H7 (cell line): Measurements from ENCODE around the gene JAZF1. TPM values are rescaled to one million over a fixed set of nuclear protein-coding genes. Genes with fewer than 3 reads are reported as not detected.

ENCODE experiments used
- DNase-seq: peaks from one replicate; pipeline ENCODE4 v3.0.0; 2012
- H3K27me3 ChIP-seq: 2 replicates; pipeline ENCODE4 v1.6.0; 2011; ENCODE audit warnings: mild to moderate bottlenecking, low read length; ENCODE audit not compliant: control insufficient read depth, insufficient read depth
- H3K36me3 ChIP-seq: replicated peaks from 2 replicates; pipeline ENCODE4 v1.5.1; 2011; ENCODE audit warnings: low read length; ENCODE audit not compliant: control insufficient read depth, insufficient read depth
- H3K4me3 ChIP-seq: 2 replicates; pipeline ENCODE4 v1.5.1; 2011; ENCODE audit warnings: low read depth, mild to moderate bottlenecking, control low read depth, low read length, moderate library complexity; ENCODE audit not compliant: insufficient read depth
- total RNA-seq: library from RNA; depleted of rRNA; stranded (reverse); fragments of >200 nt; shearing (Covaris generic); gene quantifications from 2 replicates; pipeline ENCODE4 v1.2.3, GENCODE V29; 2014

JAZF1 gene
- total RNA-seq, 1 experiment from 2014 or later = 11.3 TPM

DNA sequence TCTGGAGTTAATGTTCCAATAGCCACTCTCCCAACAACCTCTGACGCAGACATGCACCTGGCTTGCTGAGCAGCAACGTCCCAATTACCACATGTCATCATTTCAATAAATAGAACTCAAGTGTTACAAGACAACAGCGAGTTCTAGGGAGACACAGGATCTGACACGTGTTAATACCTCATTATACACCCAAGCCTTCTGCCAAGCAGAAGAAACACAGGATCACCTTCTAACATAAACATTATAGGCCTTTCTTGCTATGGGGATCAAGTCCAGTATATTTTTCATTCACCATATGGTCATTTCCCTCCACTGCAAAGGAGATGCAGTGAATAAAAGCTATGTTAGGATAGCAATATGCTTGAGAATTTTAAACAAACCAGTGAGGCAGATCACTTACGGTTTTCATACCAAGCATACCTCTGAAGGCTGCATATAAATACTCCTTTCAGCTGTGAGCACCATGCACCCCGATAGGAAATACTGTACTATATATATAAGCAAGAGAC, 74.2 kb downstream of the JAZF1 start:
- DNase-seq = no peak

DNA sequence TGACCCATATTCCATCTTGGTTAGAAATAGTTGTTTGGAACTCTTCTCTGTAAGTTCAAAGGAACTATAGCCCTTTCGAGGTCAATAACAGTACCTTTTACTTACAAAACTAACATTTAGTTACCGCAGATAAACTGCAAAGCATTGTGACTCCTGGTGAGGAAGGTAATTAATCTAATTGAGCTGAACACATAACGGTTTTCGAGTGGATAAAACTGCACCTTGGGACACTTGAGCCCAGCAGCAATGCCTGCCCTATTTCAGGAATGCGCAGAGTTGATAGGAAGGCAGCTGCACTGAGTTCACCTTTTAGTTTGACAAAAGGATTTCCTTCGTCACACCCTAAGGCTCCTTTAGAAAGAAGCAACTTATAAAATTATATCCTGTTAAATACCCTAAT, 75.4 kb downstream of the JAZF1 start:
- Histone ChIP-seq H3K27me3 (no peaks in the 10 kb centered on the region), H3K4me3 (no peak overlapping the region), H3K36me3 (no peaks in the 10 kb centered on the region)
- DNase-seq = no peak

More for the DNA sequence above, 74.2 kb downstream of the JAZF1 start:
- no peaks in the 10 kb centered on the region for H3K36me3 ChIP-seq
- H3K4me3 ChIP-seq = no peak overlapping the region
- H3K27me3 ChIP-seq = no peaks in the 10 kb centered on the region

DNA sequence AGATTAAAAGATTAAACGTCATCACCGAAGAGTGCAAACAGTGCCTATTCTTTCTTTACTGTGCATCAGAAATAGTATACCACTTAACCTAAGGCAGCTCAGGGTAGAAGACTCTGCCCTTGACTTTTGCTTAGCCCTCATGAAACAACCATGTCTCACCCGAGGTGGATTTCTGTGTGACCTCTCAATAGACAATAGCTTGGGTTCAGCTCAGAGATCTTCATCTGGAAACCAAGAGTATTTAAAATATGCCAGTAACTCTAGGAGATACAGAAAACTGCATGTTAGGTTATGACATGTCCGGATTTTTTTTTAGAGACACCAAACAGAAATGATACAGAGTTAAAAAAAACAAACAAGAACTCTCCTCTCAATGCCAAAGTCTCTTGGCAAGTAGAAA, 75.8 kb downstream of the JAZF1 start:
- no peak for DNase-seq
- H3K27me3 ChIP-seq = no peaks in the 10 kb centered on the region
- H3K4me3 ChIP-seq = no peak overlapping the region
- H3K36me3 ChIP-seq = no peaks in the 10 kb centered on the region

GRCh38 chr7:28104041-28104541, 76.5 kb downstream of the JAZF1 start:
- Histone ChIP-seq H3K4me3 (no peak overlapping the region), H3K36me3 (no peaks in the 10 kb centered on the region), H3K27me3 (no peaks in the 10 kb centered on the region)
- no peak for DNase-seq

DNA sequence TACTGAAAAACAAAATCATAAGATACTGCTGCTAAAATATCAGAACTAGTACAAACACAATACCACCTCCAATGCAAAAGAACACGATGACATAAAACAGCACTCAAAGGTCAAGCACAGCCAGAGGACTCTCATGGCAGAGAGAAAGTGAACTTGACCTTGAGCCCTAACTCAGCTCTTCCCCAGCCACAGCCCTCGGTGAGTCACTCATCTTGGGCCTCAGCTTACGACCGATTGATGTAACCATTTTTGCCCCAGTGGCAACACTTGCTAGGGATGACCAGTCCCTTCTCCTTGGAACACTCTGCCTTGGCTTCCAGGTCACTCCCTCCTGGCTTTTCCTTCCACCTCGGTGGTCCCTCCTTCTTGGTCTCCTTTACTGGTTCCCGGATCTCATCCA, 77.8 kb downstream of the JAZF1 start:
- Histone ChIP-seq H3K27me3 (no peaks in the 10 kb centered on the region), H3K4me3 (no peak overlapping the region), H3K36me3 (no peaks in the 10 kb centered on the region)
- no peak for DNase-seq

- H3K27me3 ChIP-seq = no peaks in the 10 kb centered on the region
- peak; percentile 76 for DNase-seq
- H3K36me3 ChIP-seq = no peaks in the 10 kb centered on the region
Measured at GRCh38 chr7:28096713-28097112, 83.9 kb downstream of the JAZF1 start.

DNA sequence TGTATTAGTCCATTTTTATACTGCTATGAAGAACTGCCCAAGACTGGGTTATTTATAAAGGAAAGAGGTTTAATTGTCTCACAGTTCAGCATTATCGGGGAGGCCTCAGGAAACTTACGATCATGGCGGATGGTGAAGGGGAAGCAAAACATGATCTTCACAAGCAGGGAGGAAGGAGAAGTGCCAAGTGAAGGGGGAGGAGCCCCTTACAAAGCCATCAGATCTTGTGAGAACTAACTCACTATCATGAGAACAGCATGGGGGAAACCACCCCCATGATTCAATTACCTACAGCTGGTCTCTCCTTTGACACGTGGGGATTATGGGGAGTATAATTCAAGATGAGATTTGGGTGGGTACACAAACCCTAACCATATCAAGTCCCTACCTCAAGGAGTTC, 85.4 kb downstream of the JAZF1 start:
- Histone ChIP-seq H3K27me3 (no peaks in the 10 kb centered on the region), H3K36me3 (no peaks in the 10 kb centered on the region), H3K4me3 (no peak overlapping the region)
- DNase-seq = no peak

More at GRCh38 chr7:28096713-28097112, 83.9 kb downstream of the JAZF1 start:
- no peak overlapping the region for H3K4me3 ChIP-seq

GRCh38 chr7:28093623-28094232, 86.9 kb downstream of the JAZF1 start:
- H3K4me3 ChIP-seq = no peak overlapping the region
- H3K36me3 ChIP-seq = no peaks in the 10 kb centered on the region
- no peaks in the 10 kb centered on the region for H3K27me3 ChIP-seq
- peak; percentile 84 for DNase-seq

DNA sequence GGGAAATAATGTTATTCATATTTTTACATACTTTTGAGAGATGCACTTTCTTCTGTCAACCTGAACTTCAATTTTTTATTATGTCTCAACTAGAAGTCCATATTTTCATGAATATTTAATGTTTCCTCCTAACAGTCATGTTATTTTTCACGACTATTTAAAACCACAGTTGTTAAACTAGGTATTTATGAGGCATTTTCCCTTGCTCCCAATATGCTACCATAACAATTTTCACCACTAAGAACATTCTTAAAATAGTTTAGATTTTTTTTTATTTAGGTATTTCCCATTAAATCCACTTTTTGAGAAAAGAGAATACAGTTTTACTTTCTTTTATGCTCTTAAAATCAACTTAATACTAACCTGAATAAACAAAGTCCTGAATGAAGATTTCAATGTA, 89.4 kb downstream of the JAZF1 start:
- H3K36me3 ChIP-seq = no peaks in the 10 kb centered on the region
- no peaks in the 10 kb centered on the region for H3K27me3 ChIP-seq
- H3K4me3 ChIP-seq = no peak overlapping the region
- DNase-seq = no peak

DNA sequence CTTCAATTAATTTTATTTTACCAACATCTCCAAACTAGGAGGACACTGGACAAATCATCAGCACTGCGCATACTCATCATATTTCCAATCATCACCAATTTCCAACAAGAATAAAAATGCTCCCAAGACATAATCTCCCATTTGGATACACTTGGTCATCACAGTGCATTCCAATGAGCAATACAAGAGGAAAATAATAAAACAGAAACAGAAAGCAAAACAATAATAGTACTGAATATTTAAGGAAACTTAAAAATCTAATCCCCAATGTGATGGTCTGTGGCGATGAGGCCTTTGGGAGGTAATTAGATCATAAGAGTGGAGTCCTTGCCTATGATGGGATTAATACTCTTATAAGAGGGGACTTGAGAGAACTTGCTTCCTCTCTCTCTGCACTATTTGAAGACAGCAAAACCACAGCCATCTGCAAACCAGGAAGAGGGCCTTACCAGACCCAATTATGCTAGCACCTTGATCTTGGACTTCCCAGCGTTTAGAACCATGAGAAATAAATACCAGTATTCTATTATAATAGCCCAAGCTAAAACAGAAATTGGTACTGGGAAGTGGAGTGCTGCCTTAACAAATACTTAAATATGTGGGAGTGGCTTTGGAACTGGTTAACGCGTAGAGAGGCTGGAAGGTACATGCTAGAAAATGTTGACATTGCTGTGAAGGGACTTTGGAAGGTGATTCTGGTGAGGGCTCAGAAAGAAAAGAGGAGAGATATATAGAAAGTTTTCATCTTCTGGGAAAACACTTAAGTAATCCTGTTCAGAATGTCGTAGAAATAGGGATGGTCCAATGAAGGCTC, 91.5 kb downstream of the JAZF1 start:
- H3K36me3 ChIP-seq = no peaks in the 10 kb centered on the region
- no peak overlapping the region for H3K4me3 ChIP-seq
- DNase-seq = no peak
- no peaks in the 10 kb centered on the region for H3K27me3 ChIP-seq

DNA sequence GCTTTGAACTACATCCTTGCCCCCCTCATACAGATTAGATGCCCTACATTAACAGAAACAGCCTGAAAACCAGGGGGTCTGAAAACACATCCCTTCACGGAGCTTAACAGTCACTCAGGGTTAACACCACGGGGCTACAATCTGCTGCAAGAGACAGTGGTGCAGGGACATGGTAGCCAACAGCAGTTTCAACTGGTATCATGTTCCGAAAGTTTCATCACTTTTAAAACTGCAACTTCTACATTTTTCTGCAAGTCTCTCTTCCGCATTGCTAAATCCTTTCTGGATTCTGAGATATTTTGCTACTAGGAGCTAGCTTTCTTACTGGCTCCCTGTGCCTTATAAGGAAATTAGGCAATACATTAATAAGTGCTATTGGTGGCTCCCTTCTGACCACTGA, 92.6 kb downstream of the JAZF1 start:
- Histone ChIP-seq H3K27me3 (no peaks in the 10 kb centered on the region), H3K36me3 (no peaks in the 10 kb centered on the region), H3K4me3 (no peak overlapping the region)
- DNase-seq = no peak

DNA sequence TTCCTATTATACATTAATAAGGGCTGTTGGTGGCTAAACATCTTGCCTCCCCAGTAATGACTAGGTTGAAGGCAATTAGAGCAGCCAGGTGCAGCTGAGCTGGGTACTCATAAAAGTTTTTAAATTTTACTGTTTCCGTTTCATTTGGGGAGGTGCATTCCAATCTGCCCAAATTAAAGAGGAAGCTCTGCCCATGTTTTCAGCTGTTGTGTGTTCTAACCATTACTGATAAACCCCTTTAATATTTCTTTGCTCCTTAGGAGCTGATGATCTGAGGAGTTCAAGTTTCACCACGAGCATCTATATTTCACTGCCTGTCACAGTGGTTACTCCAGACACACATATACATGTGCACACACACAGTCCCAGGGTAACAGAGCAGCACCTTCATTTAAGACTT, 94.4 kb downstream of the JAZF1 start:
- H3K4me3 ChIP-seq = no peak overlapping the region
- DNase-seq = no peak
- H3K27me3 ChIP-seq = no peaks in the 10 kb centered on the region
- no peaks in the 10 kb centered on the region for H3K36me3 ChIP-seq

DNA sequence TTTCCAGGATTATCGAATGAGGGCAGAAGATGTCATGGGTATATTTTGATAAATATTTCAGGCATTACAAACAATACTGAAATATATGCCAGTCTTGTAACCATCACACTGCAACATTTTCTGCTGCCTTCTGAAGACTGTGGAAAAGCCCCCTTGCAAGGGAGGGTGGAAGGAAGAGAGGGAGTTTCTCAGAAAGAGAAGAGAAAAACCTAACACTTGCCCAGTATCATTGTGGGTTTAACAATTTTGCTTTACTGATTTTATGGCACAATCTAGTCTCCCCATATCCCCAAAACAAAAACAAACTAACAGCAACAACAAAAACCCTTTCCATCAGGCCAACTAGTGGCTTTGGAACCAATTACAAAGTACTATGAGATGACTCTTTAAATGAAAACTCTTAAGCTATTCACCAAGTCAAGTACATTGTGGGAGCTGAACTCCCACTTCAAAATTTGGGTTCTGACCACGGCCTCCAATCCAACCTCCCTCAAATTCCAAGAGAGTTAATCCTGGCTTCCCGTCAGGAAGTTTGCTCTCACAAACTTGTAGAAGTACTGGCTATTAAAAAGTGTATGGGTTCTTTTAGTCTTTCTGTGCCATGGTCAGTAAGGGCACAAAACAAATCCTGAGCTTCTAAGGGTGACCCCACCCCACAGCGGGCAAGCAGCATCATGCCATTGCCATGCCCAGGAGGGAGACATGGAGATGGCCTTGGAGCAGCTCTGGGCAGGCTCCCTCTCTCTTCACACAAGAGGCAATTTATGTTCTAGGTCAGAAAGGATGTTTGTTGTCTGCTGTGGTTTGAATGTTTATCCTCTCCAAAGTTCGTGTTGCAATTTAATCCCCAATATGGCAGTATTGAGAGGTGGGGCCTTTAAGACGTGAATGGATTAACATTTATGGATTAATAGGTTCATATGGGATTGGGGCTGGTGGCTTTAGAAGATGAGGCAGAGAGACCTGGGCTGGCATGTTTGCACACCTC, 96.3 kb downstream of the JAZF1 start:
- Histone ChIP-seq H3K4me3 (no peak overlapping the region), H3K27me3 (no peaks in the 10 kb centered on the region), H3K36me3 (no peaks in the 10 kb centered on the region)
- DNase-seq = no peak
